ENCODE measurements around the gene HSPA14.

- no peak for TF ChIP-seq ZC3H10 (CRISPR knock-in tag; IDR thresholded peaks at IDR 0.05)
- no peak for TF ChIP-seq ZNF565 (CRISPR knock-in tag; conservative IDR thresholded peaks at IDR 0.05; ENCODE audit: low read depth)
- TF ChIP-seq ZFP3 (CRISPR knock-in tag; IDR thresholded peaks at IDR 0.05), result no peak
- no peak for TF ChIP-seq CSRNP3 (CRISPR knock-in tag; IDR thresholded peaks at IDR 0.05)
- TF ChIP-seq PATZ1 (CRISPR knock-in tag; IDR thresholded peaks at IDR 0.05; ENCODE audit: borderline replicate concordance), result no peak
- no peak for TF ChIP-seq ZNF70 (CRISPR knock-in tag; IDR thresholded peaks at IDR 0.05)
- no peak for TF ChIP-seq ZFP30 (CRISPR knock-in tag; IDR thresholded peaks at IDR 0.05)
- TF ChIP-seq ZNF8 (CRISPR knock-in tag; IDR thresholded peaks at IDR 0.05), result no peak
- TF ChIP-seq TCF4 (CRISPR knock-in tag; IDR thresholded peaks at IDR 0.05; ENCODE audit: borderline replicate concordance), result no peak
- no peak for TF ChIP-seq SNAI2 (CRISPR knock-in tag; IDR thresholded peaks at IDR 0.05)
Observed at GRCh38 chr10:14800397-14800796, 37.7 kb upstream of the HSPA14 start.
